ENCODE measurements around the gene TMPRSS13.

The TMPRSS13 gene

DNA sequence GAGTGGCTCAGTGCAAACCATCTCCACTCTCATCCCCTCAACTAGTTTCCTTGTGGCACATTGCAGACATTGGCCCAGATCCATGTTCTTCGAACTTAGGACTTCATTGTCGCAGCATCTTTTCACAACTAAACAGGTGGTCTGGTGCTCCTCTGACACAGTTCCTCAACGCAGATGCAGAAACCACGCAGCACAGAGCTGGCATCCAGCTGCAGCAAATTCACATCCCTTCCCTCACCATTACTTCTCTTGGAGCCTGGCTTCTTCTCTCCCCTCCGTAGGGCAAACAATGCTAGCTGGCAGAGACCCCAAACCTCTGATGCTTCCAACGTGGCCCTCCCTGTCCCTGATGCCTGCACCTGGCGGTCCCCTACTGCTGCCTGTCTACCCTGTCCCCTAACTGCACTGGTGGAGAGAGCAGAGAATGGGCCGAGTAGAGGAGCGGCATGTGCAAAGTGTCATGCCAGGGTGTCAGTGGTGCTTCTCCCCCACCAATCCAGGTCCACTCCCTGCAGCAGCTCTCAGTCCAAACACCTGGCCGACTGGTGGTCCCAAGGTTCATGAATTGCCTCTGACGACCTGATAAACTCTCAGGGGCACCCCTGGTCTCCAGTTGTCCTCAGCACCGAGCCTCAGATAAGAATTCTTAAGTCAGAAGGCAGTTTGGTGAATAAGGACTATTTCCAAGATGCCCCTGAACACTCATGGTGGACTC lies 18.1 kb downstream of the TMPRSS13 start:
- no peak for TF ChIP-seq ZFX (IDR thresholded peaks at IDR 0.05; ENCODE audit: borderline replicate concordance)
- TF ChIP-seq, protein P1, sequence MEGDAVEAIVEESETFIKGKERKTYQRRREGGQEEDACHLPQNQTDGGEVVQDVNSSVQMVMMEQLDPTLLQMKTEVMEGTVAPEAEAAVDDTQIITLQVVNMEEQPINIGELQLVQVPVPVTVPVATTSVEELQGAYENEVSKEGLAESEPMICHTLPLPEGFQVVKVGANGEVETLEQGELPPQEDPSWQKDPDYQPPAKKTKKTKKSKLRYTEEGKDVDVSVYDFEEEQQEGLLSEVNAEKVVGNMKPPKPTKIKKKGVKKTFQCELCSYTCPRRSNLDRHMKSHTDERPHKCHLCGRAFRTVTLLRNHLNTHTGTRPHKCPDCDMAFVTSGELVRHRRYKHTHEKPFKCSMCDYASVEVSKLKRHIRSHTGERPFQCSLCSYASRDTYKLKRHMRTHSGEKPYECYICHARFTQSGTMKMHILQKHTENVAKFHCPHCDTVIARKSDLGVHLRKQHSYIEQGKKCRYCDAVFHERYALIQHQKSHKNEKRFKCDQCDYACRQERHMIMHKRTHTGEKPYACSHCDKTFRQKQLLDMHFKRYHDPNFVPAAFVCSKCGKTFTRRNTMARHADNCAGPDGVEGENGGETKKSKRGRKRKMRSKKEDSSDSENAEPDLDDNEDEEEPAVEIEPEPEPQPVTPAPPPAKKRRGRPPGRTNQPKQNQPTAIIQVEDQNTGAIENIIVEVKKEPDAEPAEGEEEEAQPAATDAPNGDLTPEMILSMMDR (IDR thresholded peaks at IDR 0.05) = no peak

DNA sequence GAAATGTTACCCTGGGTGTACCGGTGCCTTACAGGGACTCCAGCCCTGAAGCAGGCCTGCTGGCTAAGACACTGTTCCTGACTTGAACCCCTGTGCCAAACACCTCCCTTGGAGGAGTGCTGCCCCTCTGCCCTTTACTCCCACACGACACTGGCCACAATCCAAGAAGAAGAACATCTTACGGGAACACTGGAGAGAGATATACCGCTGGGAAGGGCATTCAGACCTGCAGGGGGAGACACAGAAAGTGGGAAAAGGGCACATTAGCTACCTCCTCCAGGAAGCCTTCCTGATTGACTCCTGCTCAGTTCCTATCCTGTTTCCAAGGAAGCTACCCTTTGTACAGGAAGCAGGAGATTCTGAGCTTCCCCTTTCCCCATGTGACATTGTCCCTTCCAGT lies 18.7 kb downstream of the TMPRSS13 start:
- no peak overlapping the region for H3K27ac ChIP-seq
- TF ChIP-seq, protein P1 (IDR thresholded peaks at IDR 0.05) = no peak
- no peak for TF ChIP-seq ZFX (IDR thresholded peaks at IDR 0.05; ENCODE audit: borderline replicate concordance)

More for the DNA sequence above, 18.1 kb downstream of the TMPRSS13 start:
- no peak overlapping the region for H3K27ac ChIP-seq

DNA sequence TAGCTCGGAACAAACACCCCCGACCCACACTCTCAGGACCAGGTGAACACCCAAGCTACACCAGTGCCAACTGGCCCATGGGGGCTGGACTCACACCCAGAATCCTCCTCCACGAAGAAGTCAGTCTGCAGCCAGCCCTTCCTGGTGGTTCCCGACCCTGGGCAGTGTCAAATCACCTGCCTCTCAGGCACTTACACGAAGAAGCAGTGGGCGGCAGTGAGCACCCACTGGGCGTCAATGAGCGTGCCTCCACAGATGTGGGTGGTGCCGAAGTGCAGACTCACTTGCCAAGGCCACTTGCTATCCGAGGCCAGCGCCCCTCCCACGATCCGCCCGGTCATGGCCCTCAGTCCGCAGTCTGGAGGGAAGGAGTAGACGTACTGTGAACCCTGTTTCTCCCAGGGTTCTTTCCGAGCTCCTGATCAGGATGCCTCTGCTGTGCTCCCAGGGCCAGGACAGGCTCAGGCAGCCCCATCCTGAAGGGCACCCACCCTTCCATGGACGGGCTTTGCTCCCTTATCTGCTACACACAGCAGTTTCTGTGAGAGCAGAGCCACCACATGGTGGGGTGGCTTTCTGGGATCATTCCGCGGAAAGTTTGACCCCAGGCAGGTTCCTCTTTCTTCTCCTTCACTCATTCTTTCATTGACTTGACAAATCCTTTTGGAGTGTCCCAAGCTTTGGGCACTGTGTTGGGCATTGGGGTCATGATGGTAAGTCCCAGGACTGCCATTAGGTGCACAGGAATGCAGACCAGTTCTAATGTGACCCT lies 19.4 kb downstream of the TMPRSS13 start:
- no peak overlapping the region for H3K27ac ChIP-seq
- no peak for TF ChIP-seq ZFX (IDR thresholded peaks at IDR 0.05; ENCODE audit: borderline replicate concordance)
- TF ChIP-seq, protein P1 (IDR thresholded peaks at IDR 0.05) = no peak

- H3K27ac ChIP-seq = no peak overlapping the region
- no peak for TF ChIP-seq ZFX (IDR thresholded peaks at IDR 0.05; ENCODE audit: borderline replicate concordance)
These were observed 20.1 kb downstream of the TMPRSS13 start for GRCh38 chr11:117908959-117909610.

DNA sequence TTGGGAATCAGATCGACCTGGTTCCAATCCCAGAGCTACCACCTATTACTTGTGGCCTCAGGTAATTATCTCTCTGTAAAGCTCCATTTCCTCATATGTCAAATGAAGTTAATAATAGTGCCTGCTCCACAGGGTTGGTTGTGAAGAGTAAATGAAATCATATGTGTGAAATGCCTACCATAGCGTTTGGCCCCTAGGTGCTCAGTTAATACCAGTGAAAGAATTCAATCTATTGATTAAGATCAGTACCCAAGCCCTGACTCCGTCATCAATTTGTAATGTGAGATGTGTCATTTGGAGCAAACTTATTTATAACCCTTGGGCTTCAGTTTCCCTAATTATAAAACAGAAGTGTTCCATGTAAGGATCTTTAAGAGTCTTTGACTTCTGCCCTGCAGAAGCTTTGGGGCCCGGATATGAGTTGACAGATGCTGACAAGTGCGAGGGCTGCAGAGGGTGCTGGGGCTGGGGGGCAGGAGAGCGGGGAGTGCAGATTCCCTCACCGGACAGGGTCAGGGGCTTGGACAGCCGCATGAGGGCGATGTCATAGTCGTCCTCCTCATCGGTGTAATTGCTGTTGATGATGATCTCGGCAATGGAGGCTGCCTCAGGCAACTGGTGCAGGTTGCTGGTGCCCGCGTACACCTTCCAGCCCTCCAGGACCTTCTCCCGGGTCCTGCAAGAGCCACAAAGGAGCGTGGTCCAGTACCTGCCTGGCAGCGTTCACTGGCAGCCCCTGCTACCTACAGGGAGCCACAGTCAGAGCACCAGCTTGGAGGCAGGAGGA lies 20.9 kb downstream of the TMPRSS13 start:
- H3K27ac ChIP-seq = no peak overlapping the region
- TF ChIP-seq, protein P1 (IDR thresholded peaks at IDR 0.05) = no peak
- no peak for TF ChIP-seq ZFX (IDR thresholded peaks at IDR 0.05; ENCODE audit: borderline replicate concordance)

DNA sequence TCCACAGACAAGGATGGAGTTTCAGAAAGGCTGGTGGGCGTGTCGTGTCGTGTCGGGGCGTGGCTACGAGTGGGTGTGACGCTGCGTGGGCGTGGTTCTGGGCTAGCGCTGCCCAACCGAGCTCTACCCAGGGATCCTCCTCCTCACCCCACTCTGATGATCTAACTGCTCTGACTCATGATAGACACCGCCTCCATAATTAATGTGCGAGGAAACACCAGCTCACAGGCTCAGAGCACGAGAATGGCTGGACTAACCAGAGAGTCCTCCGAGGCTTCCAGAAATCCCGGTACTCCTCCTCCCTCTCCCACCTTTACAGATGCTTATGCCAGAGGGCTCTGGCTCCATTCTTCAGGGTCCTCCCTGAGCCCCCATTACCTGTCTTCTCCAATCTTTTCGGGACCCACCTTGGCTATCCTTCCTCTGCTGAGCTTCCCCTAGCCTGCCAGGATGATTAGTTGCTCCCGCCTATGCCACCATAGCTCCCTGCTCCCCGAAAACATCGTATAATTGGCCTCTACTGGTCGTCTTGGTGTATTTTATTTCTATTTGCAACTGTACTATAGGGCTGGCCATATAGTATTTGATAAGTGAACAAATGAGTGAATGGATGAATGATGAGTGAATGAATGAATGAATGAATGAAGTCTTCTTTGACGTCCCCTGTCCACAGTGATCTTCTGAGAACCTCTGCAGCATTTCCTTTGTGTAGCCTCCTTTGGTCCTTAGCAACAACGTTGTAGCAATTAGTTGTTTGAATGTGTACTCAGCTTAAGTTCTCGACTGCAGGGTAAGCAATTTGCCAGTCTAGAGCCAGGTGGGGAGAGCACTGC lies 21.7 kb downstream of the TMPRSS13 start:
- TF ChIP-seq, protein P1 (IDR thresholded peaks at IDR 0.05) = no peak
- TF ChIP-seq ZFX (IDR thresholded peaks at IDR 0.05; ENCODE audit: borderline replicate concordance) = no peak
- H3K27ac ChIP-seq = peak overlapping the region; percentile 45

Measured in 22Rv1 (cell line).